ENCODE results near the gene OGG1.

DNA sequence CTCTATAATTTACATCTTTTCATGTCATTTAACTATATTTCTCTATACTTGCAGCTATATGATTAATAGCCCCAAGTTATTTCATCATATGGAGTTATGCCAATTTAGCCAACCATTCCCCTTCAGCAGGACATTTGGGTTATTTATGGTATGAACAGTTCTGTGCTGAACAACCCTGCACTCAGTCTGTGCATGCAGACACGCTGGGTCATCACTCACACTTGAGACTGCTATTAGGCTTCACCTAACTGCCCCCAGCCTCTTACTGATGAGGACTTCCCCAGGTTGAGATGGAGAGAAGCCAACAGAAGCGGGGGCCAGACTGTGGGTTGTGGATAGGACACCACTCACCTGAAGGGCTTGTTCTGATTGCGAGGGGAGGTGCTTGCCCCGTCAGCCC, 35.2 kb downstream of the OGG1 start:
- TF ChIP-seq, protein P1, sequence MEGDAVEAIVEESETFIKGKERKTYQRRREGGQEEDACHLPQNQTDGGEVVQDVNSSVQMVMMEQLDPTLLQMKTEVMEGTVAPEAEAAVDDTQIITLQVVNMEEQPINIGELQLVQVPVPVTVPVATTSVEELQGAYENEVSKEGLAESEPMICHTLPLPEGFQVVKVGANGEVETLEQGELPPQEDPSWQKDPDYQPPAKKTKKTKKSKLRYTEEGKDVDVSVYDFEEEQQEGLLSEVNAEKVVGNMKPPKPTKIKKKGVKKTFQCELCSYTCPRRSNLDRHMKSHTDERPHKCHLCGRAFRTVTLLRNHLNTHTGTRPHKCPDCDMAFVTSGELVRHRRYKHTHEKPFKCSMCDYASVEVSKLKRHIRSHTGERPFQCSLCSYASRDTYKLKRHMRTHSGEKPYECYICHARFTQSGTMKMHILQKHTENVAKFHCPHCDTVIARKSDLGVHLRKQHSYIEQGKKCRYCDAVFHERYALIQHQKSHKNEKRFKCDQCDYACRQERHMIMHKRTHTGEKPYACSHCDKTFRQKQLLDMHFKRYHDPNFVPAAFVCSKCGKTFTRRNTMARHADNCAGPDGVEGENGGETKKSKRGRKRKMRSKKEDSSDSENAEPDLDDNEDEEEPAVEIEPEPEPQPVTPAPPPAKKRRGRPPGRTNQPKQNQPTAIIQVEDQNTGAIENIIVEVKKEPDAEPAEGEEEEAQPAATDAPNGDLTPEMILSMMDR (IDR thresholded peaks at IDR 0.05): no peak
- no peak for TF ChIP-seq POLR2A (IDR thresholded peaks at IDR 0.05)
